HepG2 (cell line): ENCODE data around the gene ZBED3. TPM values are rescaled to one million over a fixed set of nuclear protein-coding genes. Genes with fewer than 3 reads are reported as not detected.

Experiments
- ATF4 ChIP-seq, 2 experiments: fragments of 450-650 bp in 1 of 2; sonication (generic) in 1 of 2; formaldehyde crosslinking; IDR thresholded peaks; 2 replicates each; pipeline versions ENCODE4 v1.5.0 to v1.8.0; 2020 to 2022; ENCODE audit warnings: mild to moderate bottlenecking in 1 of 2, missing genetic modification reagents in 1 of 2
- EEA1 ChIP-seq: sonication (generic); formaldehyde crosslinking; IDR thresholded peaks from 2 replicates; pipeline ENCODE4 v1.5.1; 2020; ENCODE audit warnings: mild to moderate bottlenecking, missing genetic modification reagents, borderline replicate concordance
- FOXP1 ChIP-seq, 2 experiments: fragments of 450-650 bp in 1 of 2; IDR thresholded peaks; 2 replicates each; pipeline ENCODE4 v1.6.1; 2017 to 2018; ENCODE audit warnings: antibody characterized with exemption in 1 of 2
- HNRNPL ChIP-seq: fragments of 200-400 bp; formaldehyde crosslinking; IDR thresholded peaks from 2 replicates; pipeline ENCODE4 v1.6.1; 2017; ENCODE audit warnings: mild to moderate bottlenecking, low read depth, low read length
- KDM5A ChIP-seq: fragments of 200-600 bp; sonication (generic); IDR thresholded peaks from 2 replicates; pipeline ENCODE4 v1.7.0; 2018; ENCODE audit warnings: antibody characterized with exemption, mild to moderate bottlenecking, low read length, borderline replicate concordance
- MAX ChIP-seq: IDR thresholded peaks from 2 replicates; pipeline ENCODE4 v1.6.1; 2012; ENCODE audit warnings: inconsistent platforms
- NAIF1 ChIP-seq: sonication (generic); formaldehyde crosslinking; IDR thresholded peaks from 2 replicates; pipeline ENCODE4 v1.5.0; 2020; ENCODE audit warnings: mild to moderate bottlenecking, missing genetic modification reagents, borderline replicate concordance
- RARA ChIP-seq: IDR thresholded peaks from 2 replicates; pipeline ENCODE4 v1.6.1; 2016; ENCODE audit warnings: missing genetic modification reagents, missing compliant biosample characterization
- SKI ChIP-seq: fragments of 450-650 bp; IDR thresholded peaks from one replicate; pipeline ENCODE4 v1.6.1; 2018; ENCODE audit warnings: mild to moderate bottlenecking; ENCODE audit not compliant: partially characterized antibody
- TFDP2 ChIP-seq: sonication (generic); formaldehyde crosslinking; IDR thresholded peaks from 2 replicates; pipeline ENCODE4 v1.4.0; 2020; ENCODE audit warnings: missing genetic modification reagents
- WIZ ChIP-seq: sonication (generic); formaldehyde crosslinking; IDR thresholded peaks from 2 replicates; pipeline ENCODE4 v1.5.1; 2020; ENCODE audit warnings: mild to moderate bottlenecking, missing genetic modification reagents
- YY1 ChIP-seq: IDR thresholded peaks from 2 replicates; pipeline ENCODE4 v1.6.1; 2011; ENCODE audit warnings: low read length, low read depth, moderate library complexity, mild to moderate bottlenecking; ENCODE audit not compliant: insufficient read depth, insufficient replicate concordance
- ZBTB26 ChIP-seq: IDR thresholded peaks from 2 replicates; pipeline ENCODE4 v1.6.1; 2016; ENCODE audit warnings: missing compliant biosample characterization, missing genetic modification reagents, borderline replicate concordance
- ZBTB4 ChIP-seq: sonication (generic); formaldehyde crosslinking; IDR thresholded peaks from 2 replicates; pipeline ENCODE4 v1.4.0; 2020; ENCODE audit warnings: missing genetic modification reagents, mild to moderate bottlenecking, borderline replicate concordance
- ZC3H4 ChIP-seq: sonication (generic); formaldehyde crosslinking; IDR thresholded peaks from 2 replicates; pipeline ENCODE4 v1.4.0; 2020; ENCODE audit warnings: missing genetic modification reagents, borderline replicate concordance
- ZMAT3 ChIP-seq: sonication (generic); formaldehyde crosslinking; conservative IDR thresholded peaks from 2 replicates; pipeline ENCODE4 v1.7.0; 2021; ENCODE audit warnings: missing genetic modification reagents
- ZNF12 ChIP-seq: sonication (generic); formaldehyde crosslinking; IDR thresholded peaks from 2 replicates; pipeline ENCODE4 v1.5.0; 2020; ENCODE audit warnings: missing genetic modification reagents
- ZNF350 ChIP-seq: sonication (generic); formaldehyde crosslinking; IDR thresholded peaks from 2 replicates; pipeline ENCODE4 v1.4.0; 2020; ENCODE audit warnings: mild to moderate bottlenecking, low read depth, missing genetic modification reagents, borderline replicate concordance
- ZNF383 ChIP-seq: sonication (generic); formaldehyde crosslinking; IDR thresholded peaks from 2 replicates; pipeline ENCODE4 v1.4.0; 2020; ENCODE audit warnings: missing genetic modification reagents, mild to moderate bottlenecking, borderline replicate concordance
- ZNF432 ChIP-seq: sonication (generic); formaldehyde crosslinking; IDR thresholded peaks from 2 replicates; pipeline ENCODE4 v1.5.0; 2020; ENCODE audit warnings: missing genetic modification reagents, mild to moderate bottlenecking, borderline replicate concordance
- ZNF879 ChIP-seq: sonication (generic); formaldehyde crosslinking; IDR thresholded peaks from 2 replicates; pipeline ENCODE4 v1.8.1; 2023; ENCODE audit warnings: missing genetic modification reagents
- polyA plus RNA-seq, 8 experiments: library from polyadenylated mRNA; depleted of rRNA in 3 of 8; stranded (reverse) in 7 of 8; unstranded in 1 of 8; fragments of >200 nt; fragmentation: Illumina TruSeq in 4 of 8; extraction: Trizol in 4 of 8; gene quantifications; 2 replicates each; pipeline versions ENCODE4 v1.2.1 to v1.2.3, GENCODE V29; 2011 to 2016; ENCODE audit warnings: low read depth in 4 of 8, missing spikeins in 1 of 8, mixed read lengths in 1 of 8; ENCODE audit not compliant: insufficient read depth in 1 of 8
- total RNA-seq, 5 experiments: library from RNA; depleted of rRNA; stranded (reverse); fragments of >200 nt; fragmentation: Illumina TruSeq; extraction: Trizol; gene quantifications; 2 replicates each; pipeline ENCODE4 v1.2.3, GENCODE V29; 2016; ENCODE audit warnings: low read depth in 1 of 5

Gene ZBED3
- total and polyA plus RNA-seq, 2 of the 13 experiments (the other 11 are each of a cell fraction or from before 2014, with no cell fraction given) = 2.3 to 8.1 TPM

GRCh38 chr5:77030097-77031071 is 56.7 kb downstream of the ZBED3 start, which contains the start of gene AGGF1 (continued):
- no peak for TF ChIP-seq FOXP1 (IDR thresholded peaks at IDR 0.05)
- TF ChIP-seq FOXP1 (CRISPR knock-in tag; IDR thresholded peaks at IDR 0.05) = no peak
- TF ChIP-seq WIZ (CRISPR knock-in tag) = peak; percentile 96
- TF ChIP-seq RARA (CRISPR knock-in tag) = peak; percentile 54
- TF ChIP-seq KDM5A = peak; percentile 55; the same call in 1 of the 2 replicates
- peak; percentile 85; the same call in 1 of the 2 replicates for TF ChIP-seq ZBTB4 (CRISPR knock-in tag)
- TF ChIP-seq HNRNPL = no peak
- 0 out of 2 replicates have a peak, but pooled peaks have one; percentile 55 for TF ChIP-seq ZNF879
- peak in 1 of 2 experiments; percentile 49; a peak in 2 of 4 replicates for TF ChIP-seq ATF4 (CRISPR knock-in tag; IDR thresholded peaks at IDR 0.05)
- TF ChIP-seq ZNF12 (CRISPR knock-in tag) = peak; percentile 71; the same call in 1 of the 2 replicates
- TF ChIP-seq SKI = peak; percentile 52
- peak; percentile 68 for TF ChIP-seq YY1
- peak; percentile 84 for TF ChIP-seq ZNF350 (CRISPR knock-in tag)
- TF ChIP-seq ZNF432 (CRISPR knock-in tag) = 0 out of 2 replicates have a peak, but pooled peaks have one; percentile 40
- no peak for TF ChIP-seq ZC3H4 (CRISPR knock-in tag)
- TF ChIP-seq MAX = peak; percentile 96
- peak; percentile 61; the same call in 1 of the 2 replicates for TF ChIP-seq ZBTB26 (CRISPR knock-in tag)
- TF ChIP-seq ZMAT3 (CRISPR knock-in tag) = 0 out of 2 replicates have a peak, but pooled peaks have one; percentile 45
- peak; percentile 94; the same call in 1 of the 2 replicates for TF ChIP-seq ZNF383 (CRISPR knock-in tag)
- 0 out of 2 replicates have a peak, but pooled peaks have one; percentile 77 for TF ChIP-seq EEA1
- TF ChIP-seq TFDP2 (CRISPR knock-in tag) = peak; percentile 95
- TF ChIP-seq NAIF1 (CRISPR knock-in tag) = no peak
